ENCODE measurements around the gene RMDN2.

DNA sequence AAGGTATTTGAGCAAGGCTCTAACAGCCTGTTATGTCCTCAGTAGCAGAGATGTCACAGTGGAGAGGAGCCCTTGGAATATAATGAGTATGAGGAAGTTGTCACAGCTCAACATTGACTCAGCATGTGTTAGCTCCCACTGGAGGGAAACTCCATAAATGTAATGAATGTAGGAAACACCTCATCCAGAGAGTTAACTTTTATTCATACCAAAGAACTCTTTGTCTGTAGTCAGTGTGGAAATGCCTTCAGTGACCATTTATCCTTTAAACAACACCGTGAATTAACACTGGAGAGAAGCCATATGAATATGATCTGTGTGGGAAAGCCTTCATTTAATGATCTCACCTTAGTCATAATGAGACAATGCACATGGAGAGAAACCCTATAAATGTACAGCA is 91.1 kb downstream of the RMDN2 start:
- TF ChIP-seq, protein P1, sequence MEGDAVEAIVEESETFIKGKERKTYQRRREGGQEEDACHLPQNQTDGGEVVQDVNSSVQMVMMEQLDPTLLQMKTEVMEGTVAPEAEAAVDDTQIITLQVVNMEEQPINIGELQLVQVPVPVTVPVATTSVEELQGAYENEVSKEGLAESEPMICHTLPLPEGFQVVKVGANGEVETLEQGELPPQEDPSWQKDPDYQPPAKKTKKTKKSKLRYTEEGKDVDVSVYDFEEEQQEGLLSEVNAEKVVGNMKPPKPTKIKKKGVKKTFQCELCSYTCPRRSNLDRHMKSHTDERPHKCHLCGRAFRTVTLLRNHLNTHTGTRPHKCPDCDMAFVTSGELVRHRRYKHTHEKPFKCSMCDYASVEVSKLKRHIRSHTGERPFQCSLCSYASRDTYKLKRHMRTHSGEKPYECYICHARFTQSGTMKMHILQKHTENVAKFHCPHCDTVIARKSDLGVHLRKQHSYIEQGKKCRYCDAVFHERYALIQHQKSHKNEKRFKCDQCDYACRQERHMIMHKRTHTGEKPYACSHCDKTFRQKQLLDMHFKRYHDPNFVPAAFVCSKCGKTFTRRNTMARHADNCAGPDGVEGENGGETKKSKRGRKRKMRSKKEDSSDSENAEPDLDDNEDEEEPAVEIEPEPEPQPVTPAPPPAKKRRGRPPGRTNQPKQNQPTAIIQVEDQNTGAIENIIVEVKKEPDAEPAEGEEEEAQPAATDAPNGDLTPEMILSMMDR (IDR thresholded peaks at IDR 0.05; ENCODE audit: low read depth, low read length): no peak
- TF ChIP-seq EZH2phosphoT487 (IDR thresholded peaks at IDR 0.05; ENCODE audit: low read depth): no peak

All from OCI-LY3 (cell line).